Neural cell (in vitro differentiated cells): ENCODE measurements around the gene OTOA. TPM values are rescaled to one million over a fixed set of nuclear protein-coding genes. Genes with fewer than 3 reads are reported as not detected.
"Not testable (repeated sequence)": the region's sequence is repeated elsewhere in the genome, so short reads cannot be mapped to it uniquely, and the experiment has no call there.

Experiments used
- H2AFZ ChIP-seq: fragments of 200-600, 300-800 bp; sonication (generic), shearing (Covaris generic); 2 replicates; pipeline ENCODE4 v1.6.0; 2014; ENCODE audit warnings: low read depth, mild to moderate bottlenecking, antibody characterized with exemption, low read length, moderate library complexity
- H3F3A ChIP-seq: fragments of 200-600 bp; shearing (Covaris generic); 2 replicates; pipeline ENCODE4 v1.6.1; 2016; ENCODE audit warnings: mild to moderate bottlenecking, moderate library complexity, mixed read lengths, antibody characterized with exemption, low read length; ENCODE audit not compliant: insufficient read depth, poor library complexity, severe bottlenecking
- H3K27ac ChIP-seq: fragments of 200-600, 300-800 bp; sonication (generic), shearing (Covaris generic); 2 replicates; pipeline ENCODE4 v1.5.1; 2014; ENCODE audit warnings: mild to moderate bottlenecking, low read length, moderate library complexity
- H3K27me3 ChIP-seq: fragments of 300-800, 200-600 bp; sonication (generic), shearing (Covaris generic); 2 replicates; pipeline ENCODE4 v1.6.0; 2014; ENCODE audit warnings: mild to moderate bottlenecking, low read depth, low read length, moderate library complexity; ENCODE audit not compliant: insufficient read depth
- H3K36me3 ChIP-seq: fragments of 300-800, 200-600 bp; sonication (generic), shearing (Covaris generic); 2 replicates; pipeline ENCODE4 v1.5.1; 2014; ENCODE audit warnings: mild to moderate bottlenecking, antibody characterized with exemption, low read length, moderate library complexity; ENCODE audit not compliant: insufficient read depth
- H3K4me2 ChIP-seq: fragments of 300-800, 200-600 bp; sonication (generic), shearing (Covaris generic); 2 replicates; pipeline ENCODE4 v1.6.0; 2014; ENCODE audit warnings: mild to moderate bottlenecking, low read length
- H3K4me3 ChIP-seq: fragments of 300-800, 200-600 bp; sonication (generic), shearing (Covaris generic); 2 replicates; pipeline ENCODE4 v1.5.1; 2014; ENCODE audit warnings: mild to moderate bottlenecking, low read length, moderate library complexity
- H3K79me2 ChIP-seq: fragments of 200-600 bp; shearing (Covaris generic); replicated peaks from 2 replicates; pipeline ENCODE4 v1.6.0; 2014; ENCODE audit warnings: mild to moderate bottlenecking, low read length, moderate library complexity; ENCODE audit not compliant: insufficient read depth
- H3K9ac ChIP-seq: fragments of 300-800, 200-600 bp; sonication (generic), shearing (Covaris generic); 2 replicates; pipeline ENCODE4 v1.6.1; 2016; ENCODE audit warnings: mild to moderate bottlenecking, low read length, mixed read lengths
- H3K9me2 ChIP-seq: fragments of 200-600 bp; shearing (Covaris generic); 2 replicates; pipeline ENCODE4 v1.6.1; 2016; ENCODE audit warnings: mild to moderate bottlenecking, low read length, mixed read lengths; ENCODE audit not compliant: insufficient read depth
- H3K9me3 ChIP-seq: fragments of 200-600, 300-800 bp; sonication (generic), shearing (Covaris generic); 2 replicates; pipeline ENCODE4 v1.6.1; 2016; ENCODE audit warnings: mild to moderate bottlenecking, mixed run types, low read length, moderate library complexity, mixed read lengths
- H4K20me1 ChIP-seq: fragments of 200-600 bp; shearing (Covaris generic); 2 replicates; pipeline ENCODE4 v1.6.1; 2016; ENCODE audit warnings: mild to moderate bottlenecking, mixed run types; ENCODE audit not compliant: insufficient read depth
- CTCF ChIP-seq: fragments of 450-650 bp; IDR thresholded peaks from 2 replicates; pipeline ENCODE4 v1.5.1; 2014; ENCODE audit warnings: antibody characterized with exemption, mild to moderate bottlenecking, moderate library complexity; ENCODE audit not compliant: poor library complexity, severe bottlenecking
- EP300 ChIP-seq: fragments of 450-650 bp; conservative IDR thresholded peaks from 2 replicates; pipeline ENCODE4 v1.6.1; 2014; ENCODE audit warnings: antibody characterized with exemption, mild to moderate bottlenecking, moderate library complexity; ENCODE audit not compliant: poor library complexity, severe bottlenecking
- EZH2 ChIP-seq: fragments of 200-600, 300-800 bp; shearing (Covaris generic), sonication (generic); IDR thresholded peaks from 2 replicates; pipeline ENCODE4 v1.6.1; 2014; ENCODE audit warnings: antibody characterized with exemption, low read length, borderline replicate concordance, mild to moderate bottlenecking; ENCODE audit not compliant: insufficient read depth, poor library complexity, severe bottlenecking
- MXI1 ChIP-seq: fragments of 450-650 bp; conservative IDR thresholded peaks from 2 replicates; pipeline ENCODE4 v1.6.1; 2014; ENCODE audit warnings: antibody characterized with exemption, mild to moderate bottlenecking; ENCODE audit not compliant: poor library complexity, severe bottlenecking
- POLR2AphosphoS5 ChIP-seq: IDR thresholded peaks from 2 replicates; pipeline ENCODE4 v1.6.1; 2012
- RAD21 ChIP-seq: fragments of 450-650 bp; conservative IDR thresholded peaks from 2 replicates; pipeline ENCODE4 v1.6.1; 2014; ENCODE audit warnings: antibody characterized with exemption, mild to moderate bottlenecking, moderate library complexity
- REST ChIP-seq: IDR thresholded peaks from 2 replicates; pipeline ENCODE4 v1.6.1; 2012; ENCODE audit warnings: borderline replicate concordance
- SMC3 ChIP-seq: fragments of 450-650 bp; conservative IDR thresholded peaks from 2 replicates; pipeline ENCODE4 v1.6.1; 2014; ENCODE audit warnings: antibody characterized with exemption, mild to moderate bottlenecking, moderate library complexity; ENCODE audit not compliant: poor library complexity
- TAF1 ChIP-seq: IDR thresholded peaks from 2 replicates; pipeline ENCODE4 v1.6.1; 2012; ENCODE audit warnings: low read depth
- polyA plus RNA-seq: library from polyadenylated mRNA; depleted of rRNA; stranded (reverse); fragments of >200 nt; gene quantifications from 2 replicates; pipeline ENCODE4 v1.2.3, GENCODE V29; 2014

OTOA gene
- polyA plus RNA-seq, 1 donor from 2014 or later = 0.12 TPM

- H4K20me1 ChIP-seq = no peaks in the 10 kb centered on the region
- H3K27me3 ChIP-seq = no peaks in the 10 kb centered on the region
- H3K36me3 ChIP-seq = no peaks in the 10 kb centered on the region
- H3K9me3 ChIP-seq = no peaks in the 10 kb centered on the region
- no peaks in the 10 kb centered on the region for H3F3A ChIP-seq
- no peak overlapping the region for H3K4me2 ChIP-seq
- H3K9me2 ChIP-seq = no peaks in the 10 kb centered on the region
- no peak overlapping the region for H3K27ac ChIP-seq
- TF ChIP-seq EP300 = no peak
- no peak for TF ChIP-seq POLR2AphosphoS5
- TF ChIP-seq SMC3 = no peak
- no peak for TF ChIP-seq CTCF
- TF ChIP-seq REST = no peak
- no peak overlapping the region for H2AFZ ChIP-seq
- H3K9ac ChIP-seq = no peak overlapping the region
- H3K4me3 ChIP-seq = no peak overlapping the region
- H3K79me2 ChIP-seq = no peaks in the 10 kb centered on the region
These were observed 3.8 kb downstream of the OTOA start for GRCh38 chr16:21667575-21667974.

DNA sequence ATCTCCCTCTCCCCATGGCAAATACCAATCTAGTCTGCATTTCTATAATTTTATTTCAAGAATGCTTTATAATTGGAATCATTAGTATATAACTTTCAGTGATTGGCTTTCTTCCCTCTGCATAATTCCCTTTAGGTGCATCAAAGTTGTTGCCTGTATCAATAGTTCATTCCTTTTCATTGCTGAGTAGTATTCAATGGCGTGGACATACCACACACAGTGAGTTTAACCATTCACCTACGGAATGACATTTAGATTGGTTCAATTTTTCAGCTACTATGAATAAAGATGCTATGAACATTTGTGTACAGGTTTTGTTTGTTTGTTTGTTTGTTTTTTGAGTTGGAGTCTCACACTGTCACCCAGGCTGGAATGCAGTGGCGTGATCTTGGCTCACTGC lies 9.7 kb downstream of the OTOA start:
- Histone ChIP-seq H4K20me1 (no peaks in the 10 kb centered on the region), H3K9me3 (no peaks in the 10 kb centered on the region), H3K4me2 (no peak overlapping the region), H3K36me3 (no peaks in the 10 kb centered on the region), H2AFZ (no peak overlapping the region), H3F3A (no peaks in the 10 kb centered on the region), H3K9me2 (no peaks in the 10 kb centered on the region), H3K27me3 (no peaks in the 10 kb centered on the region), H3K79me2 (no peaks in the 10 kb centered on the region), H3K4me3 (no peak overlapping the region), H3K9ac (no peak overlapping the region), H3K27ac (no peak overlapping the region)
- TF ChIP-seq CTCF (no peak), REST (no peak), SMC3 (no peak), TAF1 (no peak), RAD21 (no peak), EZH2 (no peak), POLR2AphosphoS5 (no peak), EP300 (no peak), MXI1 (no peak)

DNA sequence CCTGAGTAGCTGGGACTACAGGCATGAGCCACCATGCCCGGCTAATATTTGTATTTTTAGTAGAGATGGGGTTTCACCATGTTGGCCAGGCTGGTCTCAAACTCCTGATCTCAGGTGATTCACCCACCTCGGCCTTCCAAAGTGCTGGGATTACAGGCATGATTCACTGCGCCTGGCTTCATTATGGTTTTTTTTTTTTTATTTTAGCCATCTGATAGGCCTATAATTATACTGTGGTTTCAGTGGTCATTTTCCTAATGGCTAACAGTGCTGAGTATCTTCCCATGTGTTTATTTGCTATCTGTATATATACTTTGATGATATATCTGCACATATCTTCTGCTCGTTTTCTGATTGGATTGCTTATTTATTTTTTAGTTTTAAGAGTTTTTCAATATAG lies 10.7 kb downstream of the OTOA start:
- not testable (repeated sequence) for H3K9ac ChIP-seq, H4K20me1 ChIP-seq, H2AFZ ChIP-seq, H3K79me2 ChIP-seq, H3K4me2 ChIP-seq, H3K4me3 ChIP-seq, H3K36me3 ChIP-seq, H3F3A ChIP-seq, H3K27ac ChIP-seq, H3K9me3 ChIP-seq, H3K9me2 ChIP-seq, H3K27me3 ChIP-seq
